CD14-positive monocyte (primary cell): ENCODE results near the gene CST9L. TPM values are rescaled to one million over a fixed set of nuclear protein-coding genes. Genes with fewer than 3 reads are reported as not detected.

Experiments
- DNase-seq, 3 donors: peaks; one replicate each; pipeline ENCODE4 v3.0.0-alpha.2; 2011 to 2022
- H2AFZ ChIP-seq: 2 replicates; pipeline ENCODE4 v1.6.0; 2012; ENCODE audit warnings: mild to moderate bottlenecking, low read depth, low read length, inconsistent platforms; ENCODE audit not compliant: insufficient read depth, poor library complexity, severe bottlenecking
- H3K27ac ChIP-seq, 2 donors: 1 replicate in 1 of 2; 2 replicates in 1 of 2; pipeline ENCODE4 v1.5.1; 2012 to 2013; ENCODE audit warnings: low read length in 2 of 2, control low read depth in 1 of 2, inconsistent platforms in 1 of 2, low read depth in 1 of 2, mild to moderate bottlenecking in 1 of 2
- H3K27me3 ChIP-seq, 2 donors: one replicate each; pipeline versions ENCODE4 v1.6.0 to v1.6.1; 2011 to 2013; ENCODE audit warnings: low read length in 2 of 2; ENCODE audit not compliant: control insufficient read depth in 2 of 2, insufficient read depth in 2 of 2
- H3K36me3 ChIP-seq, 2 donors: replicated peaks in 1 of 2; 1 replicate in 1 of 2; 2 replicates in 1 of 2; pipeline versions ENCODE4 v1.5.1 to v1.6.1; 2012 to 2013; ENCODE audit warnings: low read length in 2 of 2, control low read depth in 1 of 2, inconsistent platforms in 1 of 2, mild to moderate bottlenecking in 1 of 2; ENCODE audit not compliant: insufficient read depth in 2 of 2, control insufficient read depth in 1 of 2
- H3K4me1 ChIP-seq, 2 donors: 1 replicate in 1 of 2; 2 replicates in 1 of 2; pipeline versions ENCODE4 v1.5.1 to v1.6.1; 2012 to 2013; ENCODE audit warnings: low read length in 2 of 2, control low read depth in 1 of 2, inconsistent platforms in 1 of 2, mild to moderate bottlenecking in 1 of 2, moderate library complexity in 1 of 2; ENCODE audit not compliant: insufficient read depth in 2 of 2, control insufficient read depth in 1 of 2
- H3K4me2 ChIP-seq: replicated peaks from 2 replicates; pipeline ENCODE3; 2012; ENCODE audit warnings: low read length, moderate library complexity, mild to moderate bottlenecking; ENCODE audit not compliant: poor library complexity, severe bottlenecking; ENCODE audit errors: extremely low read depth
- H3K4me3 ChIP-seq, 3 experiments: fragments of 200-600 bp in 1 of 3; sonication (generic) in 1 of 3; replicated peaks in 1 of 3; 1 replicate in 2 of 3; 2 replicates in 1 of 3; pipeline ENCODE4 v1.5.1; 2011 to 2013; ENCODE audit warnings: low read length in 3 of 3, mild to moderate bottlenecking in 3 of 3, control low read depth in 2 of 3, low read depth in 2 of 3, inconsistent platforms in 1 of 3, moderate library complexity in 1 of 3
- H3K79me2 ChIP-seq: 2 replicates; pipeline ENCODE4 v1.6.0; 2012; ENCODE audit warnings: mild to moderate bottlenecking, control low read depth, inconsistent platforms, low read length, moderate library complexity; ENCODE audit not compliant: insufficient read depth
- H3K9ac ChIP-seq: 2 replicates; pipeline ENCODE4 v1.6.0; 2017; ENCODE audit warnings: low read length, mild to moderate bottlenecking; ENCODE audit not compliant: insufficient read depth, poor library complexity, severe bottlenecking
- H3K9me3 ChIP-seq, 2 donors: replicated peaks in 1 of 2; 1 replicate in 1 of 2; 2 replicates in 1 of 2; pipeline versions ENCODE4 v1.5.1 to v1.6.1; 2012 to 2013; ENCODE audit warnings: low read length in 2 of 2, control low read depth in 1 of 2; ENCODE audit not compliant: control insufficient read depth in 1 of 2, insufficient read depth in 1 of 2
- H4K20me1 ChIP-seq: 2 replicates; pipeline ENCODE4 v1.6.0; 2012; ENCODE audit warnings: mild to moderate bottlenecking, low read length, control low read depth, moderate library complexity; ENCODE audit not compliant: insufficient read depth
- H3K27ac Mint-ChIP-seq, 7 donors: one replicate each; pipeline ENCODE4 v1.8.0; 2020; ENCODE audit warnings: mild to moderate bottlenecking in 7 of 7, mixed read lengths in 7 of 7, moderate library complexity in 6 of 7, inconsistent platforms in 2 of 7
- H3K27me3 Mint-ChIP-seq, 3 donors: one replicate each; pipeline ENCODE4 v1.8.0; 2021 to 2022; ENCODE audit warnings: low read depth in 3 of 3, mild to moderate bottlenecking in 3 of 3, mixed read lengths in 3 of 3, moderate library complexity in 3 of 3, inconsistent platforms in 1 of 3
- H3K36me3 Mint-ChIP-seq, 2 donors: one replicate each; pipeline ENCODE4 v1.8.0; 2020; ENCODE audit warnings: mixed read lengths in 2 of 2, inconsistent platforms in 1 of 2, mild to moderate bottlenecking in 1 of 2
- H3K4me1 Mint-ChIP-seq: one replicate; pipeline ENCODE4 v1.8.0; 2020; ENCODE audit warnings: mild to moderate bottlenecking, mixed read lengths
- H3K4me3 Mint-ChIP-seq, 2 donors: one replicate each; pipeline ENCODE4 v1.8.0; 2020; ENCODE audit warnings: mild to moderate bottlenecking in 2 of 2, mixed read lengths in 2 of 2, moderate library complexity in 1 of 2
- H3K9me3 Mint-ChIP-seq, 7 donors: one replicate each; pipeline ENCODE4 v1.8.0; 2020 to 2022; ENCODE audit warnings: mixed read lengths in 7 of 7, mild to moderate bottlenecking in 6 of 7, moderate library complexity in 6 of 7, inconsistent platforms in 2 of 7
- WGBS: methylation state at CpG from one replicate; pipeline ENCODE4 v1.1.5; 2013; ENCODE audit warnings: missing lambda C conversion rate; ENCODE audit not compliant: insufficient coverage; 5-methylcytosine and 5-hydroxymethylcytosine counted together
- intact Hi-C, 2 donors: fragments of 100-400 bp; cut with micrococcal nuclease; formaldehyde crosslinking; loops; one replicate each; pipeline versions ENCODE4 v1.15.0 to v1.15.1; 2023
- polyA plus RNA-seq, 3 donors: library from polyadenylated mRNA; depleted of rRNA in 1 of 3; unstranded in 2 of 3; stranded (reverse) in 1 of 3; fragments of 300-500 nt in 2 of 3; fragments of >200 nt in 1 of 3; fragmentation: Illumina TruSeq in 2 of 3; gene quantifications; 1 replicate in 2 of 3; 2 replicates in 1 of 3; pipeline ENCODE4 v1.2.3, GENCODE V29; 2012 to 2021
- TF ChIP-seq, protein P1 (sequence below): fragments of 200-600 bp; IDR thresholded peaks from one replicate; pipeline ENCODE4 v1.8.0; 2022; ENCODE audit warnings: antibody characterized with exemption, mild to moderate bottlenecking

Gene CST9L
- polyA plus RNA-seq, 3 donors: not detected

- TF ChIP-seq, protein P1, sequence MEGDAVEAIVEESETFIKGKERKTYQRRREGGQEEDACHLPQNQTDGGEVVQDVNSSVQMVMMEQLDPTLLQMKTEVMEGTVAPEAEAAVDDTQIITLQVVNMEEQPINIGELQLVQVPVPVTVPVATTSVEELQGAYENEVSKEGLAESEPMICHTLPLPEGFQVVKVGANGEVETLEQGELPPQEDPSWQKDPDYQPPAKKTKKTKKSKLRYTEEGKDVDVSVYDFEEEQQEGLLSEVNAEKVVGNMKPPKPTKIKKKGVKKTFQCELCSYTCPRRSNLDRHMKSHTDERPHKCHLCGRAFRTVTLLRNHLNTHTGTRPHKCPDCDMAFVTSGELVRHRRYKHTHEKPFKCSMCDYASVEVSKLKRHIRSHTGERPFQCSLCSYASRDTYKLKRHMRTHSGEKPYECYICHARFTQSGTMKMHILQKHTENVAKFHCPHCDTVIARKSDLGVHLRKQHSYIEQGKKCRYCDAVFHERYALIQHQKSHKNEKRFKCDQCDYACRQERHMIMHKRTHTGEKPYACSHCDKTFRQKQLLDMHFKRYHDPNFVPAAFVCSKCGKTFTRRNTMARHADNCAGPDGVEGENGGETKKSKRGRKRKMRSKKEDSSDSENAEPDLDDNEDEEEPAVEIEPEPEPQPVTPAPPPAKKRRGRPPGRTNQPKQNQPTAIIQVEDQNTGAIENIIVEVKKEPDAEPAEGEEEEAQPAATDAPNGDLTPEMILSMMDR: no peak
- H3K36me3 ChIP-seq: no peaks in the 10 kb centered on the region
- peak; percentile 8 to 57 (median 15) for DNase-seq
- no peaks in the 10 kb centered on the region for H3K27me3 ChIP-seq
- no peak overlapping the region for H3K4me3 ChIP-seq
- peaks cover 0 to 7% of the 10 kb centered on the region in 2 donors for H3K9me3 ChIP-seq
- peaks cover 13% of the 10 kb centered on the region in 2 donors for H3K4me1 ChIP-seq
- Mint-ChIP-seq H3K27me3 (peaks cover 0 to 5% (median 0%) of the 10 kb centered on the region in 3 donors), H3K36me3 (no peaks in the 10 kb centered on the region), H3K9me3 (peaks cover 5 to 15% (median 9%) of the 10 kb centered on the region in 7 donors), H3K4me3 (no peak overlapping the region), H3K4me1 (peaks cover 23% of the 10 kb centered on the region), H3K27ac (peak overlapping the region in 2 of 7 donors; percentile 15 to 27)
- no peak overlapping the region for H3K27ac ChIP-seq
- no peak overlapping the region for H3K9ac ChIP-seq
- no peaks in the 10 kb centered on the region for H3K79me2 ChIP-seq
- H3K4me2 ChIP-seq: peak overlapping the region; percentile 17
- no peak overlapping the region for H2AFZ ChIP-seq
- intact Hi-C loops: loop anchor here in 1 of 2 donors (2.0 kb wide), 1 partner anchor 61 kb away; no protein-coding TSS in a partner anchor
- H4K20me1 ChIP-seq: no peaks in the 10 kb centered on the region
- WGBS: no CpG with 5 or more reads among the region's 1 CpG
Observed at GRCh38 chr20:23541330-23541729, 27.0 kb downstream of the CST9L start.

- Histone ChIP-seq H3K79me2 (no peaks in the 10 kb centered on the region), H3K9me3 (peaks cover 5 to 14% of the 10 kb centered on the region in 2 donors), H3K4me3 (no peak overlapping the region), H4K20me1 (no peaks in the 10 kb centered on the region), H3K4me2 (no peak overlapping the region), H3K36me3 (no peaks in the 10 kb centered on the region), H3K4me1 (peaks cover 13% of the 10 kb centered on the region in 2 donors), H3K27ac (no peak overlapping the region), H2AFZ (no peak overlapping the region), H3K9ac (no peak overlapping the region), H3K27me3 (no peaks in the 10 kb centered on the region)
- 90% methylated on average over 2 of the region's 4 CpGs for WGBS
- intact Hi-C loops: loop anchor here in 1 of 2 donors (2.0 kb wide), 1 partner anchor 62 kb away; no protein-coding TSS in a partner anchor
- Mint-ChIP-seq H3K9me3 (peaks cover 7 to 21% (median 13%) of the 10 kb centered on the region in 7 donors), H3K4me3 (no peak overlapping the region), H3K36me3 (no peaks in the 10 kb centered on the region), H3K4me1 (peaks cover 23% of the 10 kb centered on the region), H3K27ac (no peak overlapping the region), H3K27me3 (peaks cover 0 to 5% (median 0%) of the 10 kb centered on the region in 3 donors)
- no peak for DNase-seq
- TF ChIP-seq, protein P1: no peak
Observed at GRCh38 chr20:23540624-23541023, 27.7 kb downstream of the CST9L start.
